Central memory CD4-positive, alpha-beta T cell (primary cell): ENCODE measurements around the gene PRKCZ.

ENCODE experiments used
- DNase-seq: peaks from one replicate; pipeline ENCODE4 v3.0.0; 2022

PRKCZ gene

GRCh38 chr1:2124446-2125198, 74.4 kb downstream of the PRKCZ start:
- no peak for DNase-seq

DNA sequence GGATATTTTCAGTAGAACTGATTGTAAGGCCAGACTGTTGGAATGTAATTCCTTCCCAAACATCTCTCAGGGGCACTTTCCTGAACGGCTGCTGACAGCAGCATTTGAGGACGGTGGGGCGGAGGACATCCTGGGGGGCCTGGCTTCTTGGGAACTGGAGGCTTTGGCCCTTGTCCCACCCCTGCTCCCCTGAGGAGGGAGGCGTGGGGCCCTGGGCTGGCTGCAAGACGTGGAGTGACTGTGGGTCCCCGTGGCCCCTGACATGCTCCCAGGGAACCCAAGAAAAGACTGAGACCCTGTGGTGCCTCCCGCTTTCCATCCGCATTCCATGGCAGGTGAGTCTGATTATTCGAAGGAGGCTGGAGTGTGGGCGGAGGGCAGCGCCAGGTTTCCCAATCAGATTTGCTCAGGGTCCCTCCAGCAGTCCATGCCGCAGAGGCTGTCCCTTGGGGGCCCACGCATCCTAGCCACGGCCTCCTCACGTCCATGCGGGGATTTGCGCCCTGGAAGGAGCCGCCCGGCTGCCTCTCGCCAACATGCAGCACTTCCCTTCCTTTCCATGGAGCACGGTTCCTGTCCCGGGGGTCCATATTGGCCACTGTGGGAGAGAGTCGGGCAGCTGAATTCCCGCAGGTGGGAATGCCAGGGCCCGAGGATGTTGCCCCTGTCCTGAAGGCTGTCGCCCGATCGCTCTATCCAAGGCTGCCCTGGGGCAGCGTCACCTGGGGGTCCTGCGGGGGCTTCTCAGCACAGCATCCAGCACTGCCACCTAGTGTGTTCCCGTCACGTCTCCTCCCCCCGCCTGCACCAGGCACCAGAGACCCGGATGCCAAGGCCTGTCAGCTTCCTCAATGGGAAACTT, 75.4 kb downstream of the PRKCZ start:
- no peak for DNase-seq

- no peak for DNase-seq
Observed at GRCh38 chr1:2126331-2127186, 76.3 kb downstream of the PRKCZ start.

DNA sequence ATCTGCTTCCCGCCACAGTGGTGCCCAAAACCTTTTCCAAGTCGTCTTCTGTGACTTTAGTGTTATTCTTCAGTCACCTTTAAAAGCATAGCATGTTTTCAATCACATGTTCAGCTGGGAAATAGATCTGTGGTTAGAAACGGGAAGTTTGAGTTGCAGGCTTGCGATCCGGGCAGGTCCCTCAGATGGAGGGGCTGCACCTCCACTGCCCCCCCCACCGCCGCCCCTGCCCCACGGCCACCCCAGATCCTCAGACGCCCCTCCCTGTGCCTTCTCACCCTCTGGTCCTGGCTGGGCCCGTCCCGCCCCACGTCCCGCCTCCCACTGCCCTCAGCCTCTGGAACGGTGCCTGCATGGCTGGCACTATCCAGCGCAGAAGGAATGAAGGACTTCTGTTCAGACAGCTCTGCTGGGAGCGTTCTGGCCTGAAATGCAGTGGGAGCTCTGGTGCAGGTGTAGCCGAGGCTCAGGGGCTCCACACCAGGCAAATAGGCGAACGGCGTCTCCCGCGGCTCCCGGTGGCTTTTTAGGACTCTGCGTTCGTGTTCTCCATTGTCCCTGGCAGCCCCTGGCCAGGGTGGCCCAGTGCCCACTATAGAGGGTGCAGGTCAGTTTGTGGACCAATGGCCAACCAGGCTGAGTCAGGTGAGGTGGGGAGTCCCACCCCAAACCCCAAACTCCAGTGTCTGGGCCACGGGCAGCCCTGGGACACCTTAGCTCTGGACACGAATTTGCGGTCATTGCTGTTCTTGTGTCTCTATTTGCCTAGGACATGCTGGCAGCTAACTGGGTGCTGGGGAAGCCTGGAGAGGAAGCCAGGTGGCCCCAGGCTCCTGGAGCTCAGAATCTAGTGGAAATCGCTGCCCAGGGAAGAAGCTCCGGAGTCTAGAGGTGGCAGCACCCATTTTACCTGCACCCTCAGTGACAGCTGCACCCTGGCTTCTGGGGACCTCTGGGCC, 77.3 kb downstream of the PRKCZ start:
- DNase-seq: no peak

DNA sequence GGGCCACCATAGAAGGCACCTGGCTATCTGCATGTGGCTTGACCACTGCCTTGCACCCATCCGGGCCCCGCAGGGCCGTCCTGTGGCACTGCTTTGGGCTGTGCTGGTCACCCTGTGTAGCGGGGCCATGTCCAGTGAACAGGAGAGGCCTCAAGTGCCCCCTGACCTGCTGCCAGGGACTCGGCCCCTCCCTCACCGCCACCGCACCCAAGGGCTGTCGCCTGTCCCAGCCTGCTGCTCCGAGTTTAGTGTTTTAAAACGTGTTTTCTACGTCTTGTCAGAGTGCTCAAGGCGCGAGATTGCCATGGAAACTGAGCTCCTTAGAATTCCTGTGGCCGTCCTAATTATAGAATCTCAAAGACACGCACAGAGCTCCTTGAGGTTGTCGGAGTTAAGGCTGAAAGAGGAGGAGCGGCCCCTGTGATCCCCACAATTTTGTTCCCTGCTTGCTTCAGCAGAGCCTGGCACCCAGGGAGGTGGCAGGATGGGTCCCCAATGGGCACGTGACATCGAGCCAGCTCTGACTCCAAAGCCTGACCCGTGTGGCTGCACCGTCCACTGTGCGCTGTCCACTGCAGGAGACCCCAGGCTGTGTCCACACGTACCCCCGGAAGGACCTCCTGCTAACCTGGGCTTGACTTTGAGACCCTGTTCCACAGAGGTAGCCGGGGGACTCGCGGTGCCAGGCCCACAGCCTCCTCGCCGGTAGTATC, 78.1 kb downstream of the PRKCZ start:
- DNase-seq: no peak

DNA sequence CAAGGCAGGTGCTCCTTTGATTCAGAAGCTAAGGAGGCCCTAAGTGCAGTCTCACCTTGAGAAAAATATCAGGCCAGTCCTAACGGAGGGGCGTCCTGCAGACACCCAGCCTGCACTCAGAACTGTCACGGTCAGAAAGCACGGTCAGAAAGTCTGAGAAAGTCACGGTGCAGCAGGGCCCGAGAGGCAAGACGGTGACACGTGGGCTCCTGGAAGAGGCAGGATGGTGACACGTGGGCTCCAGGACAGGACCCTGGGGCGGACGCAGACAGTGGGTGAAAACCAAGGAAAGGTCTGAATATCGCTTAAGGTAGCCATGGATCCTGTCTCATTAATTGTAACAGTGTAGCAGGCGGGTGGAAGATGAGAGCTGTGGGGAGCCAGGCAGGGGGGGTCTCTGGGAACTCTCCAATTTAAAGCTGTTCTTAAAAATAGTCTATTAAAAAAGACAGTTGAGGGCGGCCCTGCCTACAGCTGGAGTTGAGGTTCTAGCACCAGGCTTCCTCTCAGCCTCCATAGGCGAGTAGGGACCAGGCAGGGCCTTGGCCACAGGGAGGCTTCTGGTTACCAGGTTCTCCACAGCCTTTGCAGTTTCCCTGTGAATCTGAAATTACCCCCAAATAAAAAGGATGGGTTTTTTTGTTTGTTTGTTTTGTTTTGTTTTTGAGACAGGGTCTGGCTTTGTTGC, 79.2 kb downstream of the PRKCZ start:
- DNase-seq: no peak

DNA sequence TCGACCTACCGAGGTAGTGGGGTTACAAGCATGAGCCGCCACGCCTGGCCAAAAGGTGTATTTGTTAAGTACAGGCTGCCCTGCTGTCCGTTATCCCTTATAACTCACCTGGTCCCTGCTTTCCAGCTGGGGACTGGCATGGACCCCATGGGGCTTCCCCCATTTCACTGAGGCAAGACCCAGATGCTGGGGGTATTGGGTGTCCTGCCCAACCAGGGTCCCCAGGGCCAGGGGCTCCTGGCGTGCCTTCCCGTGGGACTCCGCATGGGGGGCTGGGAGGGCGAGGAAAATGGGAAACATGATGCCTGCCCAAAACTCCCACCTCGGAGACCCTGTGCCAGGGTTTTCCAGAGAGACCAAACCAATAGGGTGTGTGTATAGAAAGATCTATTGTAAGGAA, 79.9 kb downstream of the PRKCZ start:
- DNase-seq: no peak

DNA sequence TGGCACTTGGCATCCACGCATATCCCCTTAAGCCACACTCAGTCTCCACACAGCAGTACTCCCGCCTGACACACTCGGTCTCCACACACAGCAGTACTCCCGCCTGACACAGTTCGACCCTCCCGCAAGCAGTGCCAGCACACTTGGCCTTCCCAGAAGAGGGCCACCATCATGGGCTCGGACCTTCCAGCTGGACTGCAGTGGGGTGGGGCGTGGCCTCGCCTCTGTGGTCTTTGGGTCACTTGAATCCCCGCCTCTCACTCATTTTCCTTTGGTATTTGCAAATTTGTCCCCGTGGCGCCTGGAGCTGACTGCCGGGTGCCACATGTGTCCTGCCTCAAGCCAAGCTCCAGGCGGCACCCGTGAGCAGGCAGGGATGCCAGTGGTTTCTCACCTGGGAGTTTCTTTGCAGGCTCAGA, 80.7 kb downstream of the PRKCZ start:
- DNase-seq: no peak

DNA sequence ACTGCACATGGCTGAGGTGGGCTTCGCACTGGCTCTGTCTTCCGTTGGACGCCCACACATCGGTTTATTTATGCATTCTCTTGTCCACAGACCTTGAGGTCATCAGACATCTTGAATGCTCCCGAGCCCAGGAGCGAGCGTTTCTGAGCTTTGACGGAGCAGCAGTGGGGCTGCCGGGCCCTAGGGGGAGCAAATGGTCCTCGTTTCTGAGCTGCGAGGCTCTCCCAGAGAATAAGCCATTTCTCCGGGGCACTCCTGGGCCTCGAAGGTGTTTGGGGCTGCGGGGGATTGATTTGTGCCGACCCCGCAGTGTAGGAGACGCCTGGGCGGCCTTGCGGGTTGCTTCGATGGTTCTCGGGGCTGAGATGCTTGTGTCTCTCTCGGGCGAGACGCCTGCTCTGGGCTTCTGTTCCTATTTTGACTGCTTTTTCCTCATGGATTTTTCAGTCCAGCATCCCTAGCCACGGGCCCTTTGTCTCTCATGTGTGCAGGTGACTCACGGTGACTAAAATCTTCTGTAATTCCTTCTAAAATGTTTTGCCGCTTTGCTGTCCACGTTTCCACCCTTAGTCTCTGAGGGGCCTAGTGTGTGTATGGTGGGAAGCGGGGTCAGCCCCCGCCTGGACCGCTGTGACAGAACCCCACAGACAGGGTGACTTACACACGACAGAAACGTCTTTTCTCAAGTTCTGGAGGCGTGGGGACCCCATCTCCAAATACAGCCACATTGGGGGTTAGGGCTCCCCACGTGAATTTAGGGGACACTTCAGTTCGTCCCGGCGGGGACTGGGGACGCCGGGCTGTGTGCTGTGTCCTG, 82.2 kb downstream of the PRKCZ start:
- DNase-seq: no peak

- DNase-seq: peak; percentile 98
Observed at GRCh38 chr1:2133039-2133878, 83.0 kb downstream of the PRKCZ start.

GRCh38 chr1:2133879-2134215, 83.6 kb downstream of the PRKCZ start:
- no peak for DNase-seq

DNA sequence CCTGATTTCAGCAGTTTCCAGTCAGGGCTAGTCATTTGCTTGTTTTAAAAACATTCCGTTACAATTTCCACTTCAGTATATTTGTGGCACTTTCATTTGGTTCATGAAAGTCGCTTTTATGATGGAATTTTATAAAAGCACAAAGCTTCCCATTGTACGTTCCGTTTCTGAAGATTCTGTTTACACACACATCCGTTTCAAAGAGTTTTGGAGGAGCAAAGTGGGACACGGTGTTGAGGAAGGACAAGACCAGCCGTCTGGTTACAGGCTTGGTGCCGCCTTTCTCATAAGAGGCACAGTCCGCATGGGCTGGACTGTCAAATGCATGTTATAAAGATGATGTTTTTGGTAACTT, 84.0 kb downstream of the PRKCZ start:
- DNase-seq: no peak

- DNase-seq: no peak
Observed at GRCh38 chr1:2134621-2135307, 84.6 kb downstream of the PRKCZ start.

DNA sequence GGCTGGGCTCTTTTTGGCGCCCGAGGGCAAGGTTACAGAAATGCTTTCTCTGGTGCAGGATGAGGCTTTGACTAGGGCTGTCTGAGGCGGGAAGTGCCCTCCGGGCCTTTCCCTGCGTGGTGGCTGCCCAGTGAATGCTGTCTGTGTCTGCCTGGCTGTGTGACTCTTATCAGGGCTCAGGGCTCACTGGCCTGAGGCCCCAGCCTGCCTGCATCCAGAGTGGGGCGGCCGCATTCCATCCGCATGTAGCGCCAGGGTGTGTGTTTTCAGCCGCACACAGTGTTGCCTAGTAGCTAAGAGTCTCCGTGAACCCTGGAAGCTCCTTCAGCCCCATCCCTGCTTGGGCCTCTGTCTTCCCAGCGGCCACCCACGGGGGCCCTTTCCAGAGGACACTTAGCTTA, 85.2 kb downstream of the PRKCZ start:
- DNase-seq: no peak

DNA sequence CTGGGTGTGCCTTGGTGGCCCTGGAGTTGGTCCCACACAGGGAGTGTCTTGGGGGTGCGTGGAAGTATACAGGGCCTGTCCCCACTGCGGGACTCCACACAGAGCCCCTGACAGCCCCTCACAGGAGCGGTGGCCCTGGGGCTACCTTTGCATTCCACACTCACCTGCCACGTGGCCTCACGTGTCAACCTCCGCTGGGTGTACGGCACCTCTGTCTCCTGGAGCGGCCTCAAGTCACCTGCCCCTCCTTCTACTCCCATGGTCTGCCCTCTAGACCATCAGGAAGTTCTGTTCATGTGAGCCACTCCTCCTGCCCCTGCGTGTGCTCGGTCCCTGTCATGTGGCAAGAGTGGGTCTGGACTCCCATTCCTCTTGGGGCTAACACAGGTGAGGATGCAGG, 85.7 kb downstream of the PRKCZ start:
- no peak for DNase-seq

GRCh38 chr1:2136386-2137235, 86.4 kb downstream of the PRKCZ start:
- no peak for DNase-seq
